CD8-positive, alpha-beta memory T cell (primary cell): ENCODE data around the gene DAB1. TPM values are rescaled to one million over a fixed set of nuclear protein-coding genes. Genes with fewer than 3 reads are reported as not detected.

Experiments used
- CTCF ChIA-PET: fragments of 350-600 bp; sonication (Branson Sonifier 250); formaldehyde crosslinking; loops from one replicate; lab custom pipeline; 2021; ENCODE audit warnings: antibody characterized with exemption; lab: Charles Lee
- POLR2A ChIA-PET: fragments of 350-600 bp; sonication (Branson Sonifier 250); formaldehyde crosslinking; loops from one replicate; lab custom pipeline; 2021; ENCODE audit warnings: antibody characterized with exemption; lab: Charles Lee
- DNase-seq, 5 donors: peaks; one replicate each; pipeline versions ENCODE4 v3.0.0 to v3.0.0-alpha.2; 2020 to 2022; ENCODE audit warnings: mixed read lengths in 1 of 5
- H3K27ac ChIP-seq: one replicate; pipeline ENCODE4 v1.7.0; 2013; ENCODE audit warnings: low read depth, mild to moderate bottlenecking, low read length, moderate library complexity
- H3K27me3 ChIP-seq: 2 replicates; pipeline ENCODE4 v1.7.0; 2013; ENCODE audit warnings: low read length, mild to moderate bottlenecking; ENCODE audit not compliant: insufficient read depth, poor library complexity, severe bottlenecking
- H3K36me3 ChIP-seq: 2 replicates; pipeline ENCODE4 v1.7.0; 2013; ENCODE audit warnings: mild to moderate bottlenecking, low read length, moderate library complexity; ENCODE audit not compliant: insufficient read depth
- H3K4me1 ChIP-seq: 2 replicates; pipeline ENCODE4 v1.7.0; 2013; ENCODE audit warnings: mild to moderate bottlenecking, low read length, moderate library complexity; ENCODE audit not compliant: insufficient read depth
- H3K4me3 ChIP-seq: 2 replicates; pipeline ENCODE4 v1.7.0; 2013; ENCODE audit warnings: mild to moderate bottlenecking, low read length
- H3K9me3 ChIP-seq: 2 replicates; pipeline ENCODE4 v1.7.0; 2013; ENCODE audit warnings: mild to moderate bottlenecking, low read length
- H3K27ac Mint-ChIP-seq, 8 donors: one replicate each; pipeline ENCODE4 v1.8.0; 2020 to 2021; ENCODE audit warnings: mixed read lengths in 8 of 8, mild to moderate bottlenecking in 6 of 8, inconsistent platforms in 3 of 8, moderate library complexity in 3 of 8
- H3K27me3 Mint-ChIP-seq, 2 donors: one replicate each; pipeline ENCODE4 v1.8.0; 2020 to 2021; ENCODE audit warnings: mixed read lengths in 2 of 2, mild to moderate bottlenecking in 1 of 2, moderate library complexity in 1 of 2
- H3K36me3 Mint-ChIP-seq, 3 donors: one replicate each; pipeline ENCODE4 v1.8.0; 2020 to 2021; ENCODE audit warnings: mixed read lengths in 3 of 3, inconsistent platforms in 1 of 3, mild to moderate bottlenecking in 1 of 3
- H3K4me1 Mint-ChIP-seq, 3 donors: one replicate each; pipeline ENCODE4 v1.8.0; 2020 to 2021; ENCODE audit warnings: mixed read lengths in 3 of 3, inconsistent platforms in 1 of 3, mild to moderate bottlenecking in 1 of 3
- H3K4me3 Mint-ChIP-seq, 7 donors: one replicate each; pipeline ENCODE4 v1.8.0; 2020 to 2021; ENCODE audit warnings: mixed read lengths in 7 of 7, mild to moderate bottlenecking in 6 of 7, moderate library complexity in 4 of 7, inconsistent platforms in 2 of 7
- H3K9me3 Mint-ChIP-seq, 5 donors: one replicate each; pipeline ENCODE4 v1.8.0; 2020 to 2022; ENCODE audit warnings: mixed read lengths in 5 of 5, mild to moderate bottlenecking in 3 of 5, moderate library complexity in 2 of 5, inconsistent platforms in 1 of 5
- polyA plus RNA-seq: library from polyadenylated mRNA; unstranded; fragments of 300-500 nt; fragmentation: Illumina TruSeq; gene quantifications from one replicate; pipeline ENCODE4 v1.2.3, GENCODE V29; 2021
- total RNA-seq, 2 experiments: library from RNA; stranded (reverse); gene quantifications; one replicate each; pipeline ENCODE4 v1.2.3, GENCODE V29; 2021

The DAB1 gene
- total and polyA plus RNA-seq, 3 experiments from 2014 or later = 0.09 to 1.7 TPM; not detected in 1

GRCh38 chr1:56953386-56953785 lies 470.5 kb downstream of the DAB1 start:
- Histone ChIP-seq H3K36me3 (no peaks in the 10 kb centered on the region), H3K27ac (no peak overlapping the region), H3K4me1 (no peaks in the 10 kb centered on the region), H3K27me3 (no peaks in the 10 kb centered on the region), H3K4me3 (no peak overlapping the region), H3K9me3 (no peaks in the 10 kb centered on the region)
- H3K4me1 Mint-ChIP-seq = peaks cover 0 to 5% (median 0%) of the 10 kb centered on the region in 3 donors
- no peak overlapping the region for H3K4me3 Mint-ChIP-seq
- no peak for DNase-seq
- ChIA-PET POLR2A (no interaction called here), CTCF (no interaction called here)
- H3K27ac Mint-ChIP-seq = no peak overlapping the region
- peaks cover 0 to 3% (median 0%) of the 10 kb centered on the region in 5 donors for H3K9me3 Mint-ChIP-seq
- H3K36me3 Mint-ChIP-seq = no peaks in the 10 kb centered on the region
- peaks cover 2 to 6% of the 10 kb centered on the region in 2 donors for H3K27me3 Mint-ChIP-seq

DNA sequence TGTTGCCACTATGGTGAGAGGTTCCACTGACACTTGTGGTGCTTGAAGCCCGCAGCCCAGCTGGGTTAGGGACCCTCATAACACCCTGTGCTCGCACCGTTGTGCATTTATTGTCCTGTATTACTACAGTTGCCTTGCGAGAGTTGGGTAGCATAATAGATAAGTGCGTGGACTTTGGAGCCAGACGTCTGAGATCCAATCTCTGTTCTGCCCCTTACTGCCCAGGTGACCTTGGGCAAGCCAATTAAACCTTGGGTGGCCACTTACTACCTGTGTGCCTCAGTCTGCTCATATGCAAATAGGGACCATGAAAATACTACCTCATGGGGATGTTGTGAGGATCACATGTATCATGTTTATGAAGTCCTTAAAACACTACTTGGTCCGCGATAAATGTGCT lies 471.4 kb downstream of the DAB1 start:
- no peaks in the 10 kb centered on the region for H3K36me3 ChIP-seq
- ChIA-PET CTCF (no interaction called here), POLR2A (no interaction called here)
- no peak overlapping the region for H3K4me3 ChIP-seq
- H3K27ac ChIP-seq = no peak overlapping the region
- no peaks in the 10 kb centered on the region for H3K4me1 ChIP-seq
- H3K9me3 ChIP-seq = no peaks in the 10 kb centered on the region
- no peaks in the 10 kb centered on the region for H3K36me3 Mint-ChIP-seq
- peaks cover 0 to 5% (median 0%) of the 10 kb centered on the region in 3 donors for H3K4me1 Mint-ChIP-seq
- no peak for DNase-seq
- peaks cover under 1 to 2% of the 10 kb centered on the region in 2 donors for H3K27me3 Mint-ChIP-seq
- no peaks in the 10 kb centered on the region for H3K27me3 ChIP-seq
- no peak overlapping the region for H3K4me3 Mint-ChIP-seq
- no peaks in the 10 kb centered on the region for H3K9me3 Mint-ChIP-seq
- no peak overlapping the region for H3K27ac Mint-ChIP-seq

DNA sequence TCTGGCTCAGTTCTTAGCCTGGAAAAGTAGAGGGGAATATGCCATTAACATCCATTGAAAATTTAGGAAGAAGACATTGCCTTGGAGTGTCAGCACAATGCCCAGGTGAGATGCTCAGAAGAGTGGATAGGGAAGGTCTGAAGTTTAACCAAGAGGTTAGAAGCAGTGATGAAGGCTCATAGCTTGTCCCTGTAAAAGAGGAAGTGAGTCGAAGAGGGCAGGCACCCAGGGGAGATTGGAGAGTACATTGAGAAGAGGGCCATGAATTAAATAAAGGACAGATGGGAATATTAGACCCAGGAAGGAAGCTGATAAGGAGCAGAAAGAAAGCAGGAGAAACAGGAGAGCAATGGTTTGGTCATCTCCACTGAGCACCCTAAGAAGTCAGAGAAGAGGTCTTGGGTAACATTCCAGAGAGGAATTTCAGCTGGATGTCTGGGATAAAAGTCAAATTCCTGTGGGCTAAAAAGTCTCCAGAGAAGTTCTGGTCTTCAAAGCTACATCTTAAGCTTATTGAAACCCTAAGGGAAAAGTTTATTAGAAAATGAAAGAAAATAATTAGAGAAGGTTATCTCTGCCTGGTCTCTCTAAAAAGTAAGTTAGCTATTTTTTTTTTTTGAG lies 475.3 kb downstream of the DAB1 start:
- Histone ChIP-seq H3K27ac (no peak overlapping the region), H3K4me3 (no peak overlapping the region), H3K36me3 (no peaks in the 10 kb centered on the region), H3K27me3 (no peaks in the 10 kb centered on the region), H3K4me1 (no peaks in the 10 kb centered on the region), H3K9me3 (no peaks in the 10 kb centered on the region)
- no peaks in the 10 kb centered on the region for H3K36me3 Mint-ChIP-seq
- peaks cover 0 to 2% of the 10 kb centered on the region in 2 donors for H3K27me3 Mint-ChIP-seq
- DNase-seq = no peak
- H3K9me3 Mint-ChIP-seq = no peaks in the 10 kb centered on the region
- ChIA-PET POLR2A (no interaction called here), CTCF (no interaction called here)
- no peak overlapping the region for H3K27ac Mint-ChIP-seq
- no peaks in the 10 kb centered on the region for H3K4me1 Mint-ChIP-seq
- no peak overlapping the region for H3K4me3 Mint-ChIP-seq
